PFSK-1 (cell line): ENCODE data around the gene CMIP.

Experiments used
- FOXP2 ChIP-seq: optimal IDR thresholded peaks from 2 replicates; pipeline ENCODE3; 2011; ENCODE audit warnings: borderline replicate concordance, control low read depth, inconsistent platforms; ENCODE audit not compliant: insufficient read depth; ENCODE audit errors: extremely low read length, extremely low read depth
- POLR2AphosphoS5 ChIP-seq: IDR thresholded peaks from 2 replicates; pipeline ENCODE4 v1.6.1; 2012; ENCODE audit warnings: low read depth, mild to moderate bottlenecking, control low read depth, low read length, moderate library complexity
- SIN3A ChIP-seq: IDR thresholded peaks from 2 replicates; pipeline ENCODE4 v1.6.1; 2012; ENCODE audit warnings: mild to moderate bottlenecking, low read length, moderate library complexity, borderline replicate concordance; ENCODE audit not compliant: insufficient read depth
- TAF1 ChIP-seq: IDR thresholded peaks from 2 replicates; pipeline ENCODE4 v1.6.1; 2012; ENCODE audit warnings: low read length, control low read depth, borderline replicate concordance; ENCODE audit not compliant: insufficient read depth
- TF ChIP-seq, protein P1 (sequence below), 2 experiments: IDR thresholded peaks; 2 replicates each; pipeline versions ENCODE4 v1.6.1 to v1.8.0; 2011 to 2012; ENCODE audit warnings: low read depth in 2 of 2, low read length in 2 of 2, control low read depth in 1 of 2, inconsistent platforms in 1 of 2, mild to moderate bottlenecking in 1 of 2, moderate library complexity in 1 of 2; ENCODE audit not compliant: insufficient read depth in 1 of 2

The CMIP gene

DNA sequence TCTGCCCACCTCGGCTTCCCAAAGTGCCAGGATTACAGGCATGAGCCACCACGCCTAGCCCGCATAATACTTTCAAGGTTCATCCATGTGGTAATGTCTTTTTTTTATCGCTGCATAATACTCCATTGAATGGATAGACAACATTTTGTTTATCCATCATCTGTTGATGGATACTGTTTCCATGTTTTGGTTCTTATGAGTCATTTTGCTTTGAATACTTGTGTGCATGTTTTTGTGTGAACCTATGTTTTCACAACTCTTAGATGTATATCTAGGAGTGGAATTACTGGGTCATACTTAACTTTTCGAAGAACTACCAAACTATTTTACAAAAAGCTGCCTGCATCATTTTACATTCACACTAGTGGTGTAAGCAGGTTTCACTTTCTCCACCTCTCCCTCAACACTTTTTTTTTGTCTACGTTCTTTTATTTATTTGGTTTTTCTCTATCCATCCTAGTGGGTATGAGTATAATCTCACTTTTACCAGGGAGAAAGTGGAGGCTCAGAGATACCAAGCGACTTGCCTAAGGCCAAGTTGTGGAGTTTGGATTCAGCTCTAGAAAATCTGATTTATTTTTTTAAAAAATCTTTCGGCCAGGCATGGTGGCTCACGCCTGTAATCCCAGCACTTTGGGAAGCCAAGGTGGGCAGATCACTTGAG is 151.2 kb downstream of the CMIP start:
- TF ChIP-seq POLR2AphosphoS5 = no peak
- TF ChIP-seq FOXP2 = no peak

DNA sequence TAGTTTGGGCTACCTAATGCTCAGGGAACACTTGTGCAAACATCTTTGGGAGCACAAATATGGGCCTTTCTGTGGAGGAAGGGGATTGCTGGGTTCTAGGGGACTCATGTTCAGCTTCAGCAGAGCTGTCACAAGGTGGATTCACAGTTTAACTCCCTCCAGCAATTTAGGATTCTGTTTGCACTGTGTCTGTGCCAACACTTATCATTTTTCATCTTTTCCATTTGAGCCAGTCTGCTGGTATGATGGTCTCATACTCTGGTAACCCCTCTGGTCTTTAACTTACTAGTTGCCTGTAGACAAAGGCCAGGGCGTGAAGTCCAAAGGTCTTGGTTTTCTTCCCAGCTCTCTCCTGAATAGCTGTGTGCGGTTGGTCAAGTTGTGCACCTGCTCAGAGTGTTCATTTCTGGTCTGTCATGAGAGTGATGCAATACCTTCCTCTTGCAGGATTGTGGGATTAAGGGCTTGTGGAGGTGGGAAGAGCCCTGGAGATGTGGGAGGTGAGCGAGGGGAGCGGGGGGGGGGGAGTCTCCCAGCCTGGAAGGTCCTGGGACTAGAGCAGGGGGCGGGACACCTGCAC is 152.6 kb downstream of the CMIP start:
- TF ChIP-seq, protein P1, sequence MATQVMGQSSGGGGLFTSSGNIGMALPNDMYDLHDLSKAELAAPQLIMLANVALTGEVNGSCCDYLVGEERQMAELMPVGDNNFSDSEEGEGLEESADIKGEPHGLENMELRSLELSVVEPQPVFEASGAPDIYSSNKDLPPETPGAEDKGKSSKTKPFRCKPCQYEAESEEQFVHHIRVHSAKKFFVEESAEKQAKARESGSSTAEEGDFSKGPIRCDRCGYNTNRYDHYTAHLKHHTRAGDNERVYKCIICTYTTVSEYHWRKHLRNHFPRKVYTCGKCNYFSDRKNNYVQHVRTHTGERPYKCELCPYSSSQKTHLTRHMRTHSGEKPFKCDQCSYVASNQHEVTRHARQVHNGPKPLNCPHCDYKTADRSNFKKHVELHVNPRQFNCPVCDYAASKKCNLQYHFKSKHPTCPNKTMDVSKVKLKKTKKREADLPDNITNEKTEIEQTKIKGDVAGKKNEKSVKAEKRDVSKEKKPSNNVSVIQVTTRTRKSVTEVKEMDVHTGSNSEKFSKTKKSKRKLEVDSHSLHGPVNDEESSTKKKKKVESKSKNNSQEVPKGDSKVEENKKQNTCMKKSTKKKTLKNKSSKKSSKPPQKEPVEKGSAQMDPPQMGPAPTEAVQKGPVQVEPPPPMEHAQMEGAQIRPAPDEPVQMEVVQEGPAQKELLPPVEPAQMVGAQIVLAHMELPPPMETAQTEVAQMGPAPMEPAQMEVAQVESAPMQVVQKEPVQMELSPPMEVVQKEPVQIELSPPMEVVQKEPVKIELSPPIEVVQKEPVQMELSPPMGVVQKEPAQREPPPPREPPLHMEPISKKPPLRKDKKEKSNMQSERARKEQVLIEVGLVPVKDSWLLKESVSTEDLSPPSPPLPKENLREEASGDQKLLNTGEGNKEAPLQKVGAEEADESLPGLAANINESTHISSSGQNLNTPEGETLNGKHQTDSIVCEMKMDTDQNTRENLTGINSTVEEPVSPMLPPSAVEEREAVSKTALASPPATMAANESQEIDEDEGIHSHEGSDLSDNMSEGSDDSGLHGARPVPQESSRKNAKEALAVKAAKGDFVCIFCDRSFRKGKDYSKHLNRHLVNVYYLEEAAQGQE (IDR thresholded peaks at IDR 0.05; ENCODE audit: insufficient read depth in 1 of 2, low read depth in 2 of 2, low read length in 2 of 2) = no peak
- TF ChIP-seq FOXP2 (no peak), SIN3A (no peak), TAF1 (no peak), POLR2AphosphoS5 (no peak)

DNA sequence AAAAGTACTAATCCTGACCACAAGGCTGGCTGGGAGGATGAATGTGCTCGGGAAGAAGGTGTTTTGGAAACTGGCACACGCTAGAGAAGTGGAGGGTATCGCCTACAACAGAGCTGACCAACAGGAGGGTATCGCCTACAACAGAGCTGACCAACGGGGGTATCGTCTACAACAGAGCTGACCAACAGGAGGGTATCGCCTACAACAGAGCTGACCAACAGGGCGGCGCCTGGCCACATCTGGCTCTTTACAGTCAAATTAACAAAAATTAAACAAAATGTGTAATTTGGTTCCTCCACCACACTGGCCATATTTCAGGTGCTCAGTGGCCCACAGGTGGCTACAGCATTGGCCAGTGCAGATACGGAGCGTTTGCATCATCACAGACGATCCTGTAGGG is 153.5 kb downstream of the CMIP start:
- TF ChIP-seq, protein P1 (IDR thresholded peaks at IDR 0.05; ENCODE audit: insufficient read depth in 1 of 2, low read depth in 2 of 2, low read length in 2 of 2) = no peak
- no peak for TF ChIP-seq SIN3A
- no peak for TF ChIP-seq TAF1
- no peak for TF ChIP-seq FOXP2
- TF ChIP-seq POLR2AphosphoS5 = no peak

DNA sequence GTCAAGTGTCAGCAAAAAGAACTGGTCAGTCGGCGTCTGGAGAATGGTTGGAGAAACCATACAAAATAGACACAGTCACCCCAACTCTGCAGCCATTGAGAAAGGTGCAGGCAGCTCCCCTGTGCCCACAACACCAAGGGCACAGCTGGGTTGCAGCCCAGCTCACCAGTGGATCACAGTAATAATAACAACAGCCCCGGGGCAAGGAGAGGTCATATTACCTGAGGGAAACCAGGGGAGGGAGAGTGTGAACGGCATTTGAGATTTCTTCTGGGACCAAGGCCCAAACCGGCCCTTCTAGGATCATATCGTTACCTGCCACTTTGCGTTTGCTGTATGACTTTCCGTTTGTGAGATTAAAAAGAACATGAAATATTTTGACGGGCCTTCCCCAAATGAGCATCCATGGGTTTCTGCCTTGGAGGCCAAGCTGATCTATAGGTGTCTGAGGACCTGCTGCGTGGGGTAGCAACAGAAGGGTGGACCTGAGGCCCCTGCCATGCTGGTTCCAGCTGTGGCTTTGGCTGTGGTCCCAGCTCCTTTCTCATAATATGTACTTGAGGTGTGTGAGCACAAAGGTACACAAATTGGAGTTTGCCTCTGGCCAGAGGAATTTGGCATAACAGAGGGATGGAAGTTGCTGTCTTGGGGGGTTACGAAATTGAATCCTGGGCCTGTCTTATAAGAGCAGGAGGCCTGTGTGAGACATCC is 154.6 kb downstream of the CMIP start:
- no peak for TF ChIP-seq POLR2AphosphoS5
- TF ChIP-seq, protein P1 (IDR thresholded peaks at IDR 0.05; ENCODE audit: insufficient read depth in 1 of 2, low read depth in 2 of 2, low read length in 2 of 2) = no peak
- TF ChIP-seq FOXP2 = no peak
- TF ChIP-seq SIN3A = no peak
- TF ChIP-seq TAF1 = no peak

DNA sequence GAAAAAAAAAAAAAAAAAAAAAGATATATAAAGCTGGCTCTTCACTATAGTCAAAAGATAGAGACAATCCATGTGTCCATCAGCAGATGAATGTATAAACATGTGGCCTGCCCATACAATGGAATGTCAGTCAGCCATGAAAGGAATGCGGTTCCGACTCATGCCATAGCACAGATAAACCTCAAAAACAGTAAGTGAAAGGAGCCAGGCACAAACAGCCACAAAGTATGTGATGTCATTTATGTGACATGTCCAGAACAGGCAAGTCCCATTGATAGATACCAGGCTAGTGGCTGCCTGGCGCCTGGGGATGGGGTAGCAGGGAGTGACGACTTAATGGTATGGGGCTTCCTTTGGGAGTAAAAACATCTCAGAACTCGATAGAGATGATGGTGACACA is 155.7 kb downstream of the CMIP start:
- TF ChIP-seq SIN3A (no peak), TAF1 (no peak), POLR2AphosphoS5 (no peak), FOXP2 (no peak)
- TF ChIP-seq, protein P1 (IDR thresholded peaks at IDR 0.05; ENCODE audit: insufficient read depth in 1 of 2, low read depth in 2 of 2, low read length in 2 of 2) = no peak
